ENCODE results near the gene ATP2B2. TPM values are rescaled to one million over a fixed set of nuclear protein-coding genes. Genes with fewer than 3 reads are reported as not detected.

Gene ATP2B2
- total and polyA plus RNA-seq, 12 donors = 0.37 to 3.0 (median 1.6) TPM

DNA sequence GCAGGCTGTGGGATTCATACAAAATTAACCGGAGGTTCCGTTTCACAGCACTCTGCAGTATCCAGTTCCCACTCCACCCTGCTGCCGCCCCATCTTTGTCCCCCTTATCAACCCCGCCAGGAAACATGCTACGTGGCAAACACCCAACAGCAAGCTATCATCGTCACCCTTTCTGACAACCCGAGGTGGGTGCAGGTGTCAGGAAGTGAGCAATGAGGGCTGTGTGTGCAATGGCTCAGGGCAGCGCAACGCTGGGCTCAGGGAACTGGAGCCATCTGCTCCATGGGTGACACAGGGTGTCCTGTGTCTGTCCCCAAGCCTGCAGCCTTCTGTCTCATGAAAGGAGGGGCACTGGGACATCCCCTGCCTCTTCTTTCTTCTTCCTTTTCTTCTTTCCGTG is 60.9 kb downstream of the ATP2B2 start:
- H3K4me3 ChIP-seq = no peak overlapping the region
- no peaks in the 10 kb centered on the region for H3K9me3 ChIP-seq (replicated peaks in 1 of 3)
- H3K27ac ChIP-seq = no peak overlapping the region
- no peaks in the 10 kb centered on the region for H3K36me3 ChIP-seq (replicated peaks in 1 of 2)
- intact Hi-C loops (cut with DNase I) = no loop called here
- no peaks in the 10 kb centered on the region for H3K27me3 ChIP-seq
- TF ChIP-seq, protein P1, sequence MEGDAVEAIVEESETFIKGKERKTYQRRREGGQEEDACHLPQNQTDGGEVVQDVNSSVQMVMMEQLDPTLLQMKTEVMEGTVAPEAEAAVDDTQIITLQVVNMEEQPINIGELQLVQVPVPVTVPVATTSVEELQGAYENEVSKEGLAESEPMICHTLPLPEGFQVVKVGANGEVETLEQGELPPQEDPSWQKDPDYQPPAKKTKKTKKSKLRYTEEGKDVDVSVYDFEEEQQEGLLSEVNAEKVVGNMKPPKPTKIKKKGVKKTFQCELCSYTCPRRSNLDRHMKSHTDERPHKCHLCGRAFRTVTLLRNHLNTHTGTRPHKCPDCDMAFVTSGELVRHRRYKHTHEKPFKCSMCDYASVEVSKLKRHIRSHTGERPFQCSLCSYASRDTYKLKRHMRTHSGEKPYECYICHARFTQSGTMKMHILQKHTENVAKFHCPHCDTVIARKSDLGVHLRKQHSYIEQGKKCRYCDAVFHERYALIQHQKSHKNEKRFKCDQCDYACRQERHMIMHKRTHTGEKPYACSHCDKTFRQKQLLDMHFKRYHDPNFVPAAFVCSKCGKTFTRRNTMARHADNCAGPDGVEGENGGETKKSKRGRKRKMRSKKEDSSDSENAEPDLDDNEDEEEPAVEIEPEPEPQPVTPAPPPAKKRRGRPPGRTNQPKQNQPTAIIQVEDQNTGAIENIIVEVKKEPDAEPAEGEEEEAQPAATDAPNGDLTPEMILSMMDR (IDR thresholded peaks at IDR 0.05) = no peak
- no peak for TF ChIP-seq POLR2A (IDR thresholded peaks at IDR 0.05)
- 79 to 96% (median 85%) methylated on average over 7 to 10 of the region's 10 CpGs for WGBS, 4 donors
- H3K4me1 ChIP-seq (replicated peaks in 1 of 2) = no peaks in the 10 kb centered on the region
- no peak for DNase-seq

DNA sequence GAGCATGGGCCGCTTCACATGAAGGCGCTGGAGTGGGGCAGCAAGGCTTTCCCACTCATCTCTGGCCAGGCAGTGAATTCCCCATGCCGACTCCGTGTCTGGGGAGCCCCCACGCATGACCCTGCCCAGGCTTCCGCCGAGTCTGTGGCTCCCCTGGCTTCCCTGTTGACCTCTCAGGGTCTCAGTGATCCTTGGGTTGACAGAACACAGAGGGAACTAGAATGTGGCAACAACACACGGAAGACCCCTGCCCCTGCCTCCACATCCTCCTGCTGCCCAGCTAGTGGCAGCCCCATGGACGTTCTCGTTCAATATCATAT is 61.3 kb downstream of the ATP2B2 start:
- no peak for TF ChIP-seq POLR2A (IDR thresholded peaks at IDR 0.05)
- TF ChIP-seq, protein P1 (IDR thresholded peaks at IDR 0.05) = no peak
- Histone ChIP-seq H3K27ac (no peak overlapping the region), H3K9me3 (replicated peaks in 1 of 3) (no peaks in the 10 kb centered on the region), H3K4me3 (no peak overlapping the region), H3K4me1 (replicated peaks in 1 of 2) (no peaks in the 10 kb centered on the region), H3K36me3 (replicated peaks in 1 of 2) (no peaks in the 10 kb centered on the region), H3K27me3 (no peaks in the 10 kb centered on the region)
- DNase-seq = no peak
- WGBS, 4 donors = 67 to 96% (median 80%) methylated on average over 6 to 10 of the region's 10 CpGs
- intact Hi-C loops (cut with DNase I) = no loop called here

GRCh38 chr3:10443272-10444109 is 61.9 kb downstream of the ATP2B2 start:
- Histone ChIP-seq H3K27ac (no peak overlapping the region), H3K9me3 (replicated peaks in 1 of 3) (no peaks in the 10 kb centered on the region), H3K4me1 (replicated peaks in 1 of 2) (no peaks in the 10 kb centered on the region), H3K27me3 (no peaks in the 10 kb centered on the region), H3K36me3 (replicated peaks in 1 of 2) (no peaks in the 10 kb centered on the region), H3K4me3 (no peak overlapping the region)
- 81 to 87% (median 85%) methylated on average over 15 of the region's 15 CpGs for WGBS, 4 donors
- intact Hi-C loops (cut with DNase I) = no loop called here
- DNase-seq = no peak
- no peak for TF ChIP-seq POLR2A (IDR thresholded peaks at IDR 0.05)
- TF ChIP-seq, protein P1 (IDR thresholded peaks at IDR 0.05) = no peak

DNA sequence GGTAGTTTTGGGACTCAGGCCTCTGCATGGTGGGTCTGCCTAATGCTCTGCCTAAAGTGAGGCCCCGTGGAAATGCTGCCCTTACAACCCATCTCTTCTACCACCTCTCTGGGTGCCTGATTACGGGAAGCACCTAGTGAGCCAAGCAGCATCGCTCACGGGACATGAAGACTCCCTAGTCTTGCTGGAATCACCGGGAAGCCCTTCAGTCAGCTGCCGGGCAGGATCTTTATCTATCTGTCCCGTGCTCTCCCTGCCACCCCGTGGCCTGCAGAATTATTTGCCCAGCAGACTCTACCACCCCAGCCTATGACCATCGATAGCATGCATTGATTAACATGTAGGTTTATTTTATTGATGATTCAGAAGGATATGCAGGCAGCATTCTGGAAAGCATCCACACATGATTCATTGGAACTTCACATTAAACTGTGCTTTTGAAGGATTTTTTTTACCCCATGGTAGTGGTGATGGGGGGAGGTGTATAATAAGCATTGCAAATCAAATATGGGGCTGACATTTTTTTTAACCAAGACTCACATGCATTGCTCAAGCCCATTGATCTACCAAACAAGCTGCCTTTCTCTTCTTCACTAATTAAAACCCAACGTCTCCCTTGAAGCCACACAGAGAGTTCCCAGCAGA is 63.1 kb downstream of the ATP2B2 start:
- no peaks in the 10 kb centered on the region for H3K27me3 ChIP-seq
- WGBS, 4 donors = 73 to 82% (median 80%) methylated on average over 10 of the region's 10 CpGs
- no peak for DNase-seq
- H3K36me3 ChIP-seq (replicated peaks in 1 of 2) = no peaks in the 10 kb centered on the region
- H3K4me1 ChIP-seq (replicated peaks in 1 of 2) = no peaks in the 10 kb centered on the region
- H3K27ac ChIP-seq = no peak overlapping the region
- TF ChIP-seq POLR2A (IDR thresholded peaks at IDR 0.05) = no peak
- TF ChIP-seq, protein P1 (IDR thresholded peaks at IDR 0.05) = no peak
- intact Hi-C loops (cut with DNase I) = no loop called here
- H3K9me3 ChIP-seq (replicated peaks in 1 of 3) = no peaks in the 10 kb centered on the region
- no peak overlapping the region for H3K4me3 ChIP-seq
